CD4-positive, alpha-beta T cell treated with Interleukin-6 for 4 hours (primary cell): ENCODE measurements around the gene TATDN3.
"Not testable (repeated sequence)": the region's sequence is repeated elsewhere in the genome, so short reads cannot be mapped to it uniquely, and the experiment has no call there.

ENCODE experiments used
- DNase-seq: peaks from one replicate; pipeline ENCODE4 v3.0.0-alpha.2; 2020; ENCODE audit warnings: mixed read lengths

The TATDN3 gene

DNA sequence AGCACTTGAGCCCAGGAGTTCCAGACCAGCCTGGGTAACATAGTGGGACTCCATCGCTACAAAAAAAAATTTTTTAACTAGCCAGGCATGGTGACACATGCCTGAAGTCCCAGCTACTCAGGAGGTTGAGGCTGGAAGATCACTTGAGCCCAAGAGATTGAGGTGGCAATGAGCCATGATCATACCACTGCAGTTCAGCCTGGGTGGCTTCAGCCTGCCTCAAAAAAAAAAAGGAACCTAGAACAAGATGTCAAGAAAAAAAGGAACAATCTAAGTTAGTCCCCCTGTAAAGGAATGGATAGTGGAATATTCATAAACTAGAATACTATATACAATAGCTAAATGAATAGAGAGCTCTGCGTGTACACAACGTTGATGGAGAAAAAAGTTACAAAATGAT, 14.5 kb upstream of the TATDN3 start:
- DNase-seq: no peak

DNA sequence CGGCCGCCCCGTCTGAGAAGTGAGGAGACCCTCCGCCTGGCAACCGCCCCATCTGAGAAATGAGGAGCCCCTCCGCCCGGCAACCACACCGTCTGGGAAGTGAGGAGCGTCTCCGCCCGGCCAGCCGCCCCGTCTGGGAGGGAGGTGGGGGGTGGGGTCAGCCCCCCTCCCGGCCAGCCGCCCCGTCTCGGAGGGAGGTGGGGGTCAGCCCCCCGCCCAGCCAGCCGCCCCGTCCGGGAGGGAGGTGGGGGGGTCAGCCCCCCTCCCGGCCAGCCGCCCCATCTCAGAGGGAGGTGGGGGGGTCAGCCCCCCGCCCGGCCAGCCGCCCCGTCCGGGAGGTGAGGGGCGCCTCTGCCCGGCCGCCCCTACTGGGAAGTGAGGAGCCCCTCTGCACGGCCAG, 12.6 kb upstream of the TATDN3 start:
- DNase-seq: not testable (repeated sequence)

DNA sequence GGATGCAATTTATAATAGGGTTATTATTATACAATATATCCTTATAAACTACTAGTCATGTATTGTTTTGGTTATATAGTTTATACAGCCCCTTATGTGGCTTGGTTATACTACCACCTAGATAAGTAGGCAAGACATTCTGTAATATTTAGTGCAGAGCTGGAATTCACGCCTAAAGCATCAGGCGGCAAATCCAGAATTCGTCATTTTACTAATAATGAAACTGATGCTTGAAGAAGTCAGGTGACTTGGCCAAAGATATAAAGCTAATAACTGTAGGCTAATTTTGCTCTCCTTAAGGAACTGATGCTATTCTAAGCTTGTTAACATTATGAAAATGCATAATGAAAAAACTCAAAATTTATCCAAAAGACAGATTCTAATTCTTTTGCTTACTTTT, 10.9 kb upstream of the TATDN3 start:
- DNase-seq: no peak

DNA sequence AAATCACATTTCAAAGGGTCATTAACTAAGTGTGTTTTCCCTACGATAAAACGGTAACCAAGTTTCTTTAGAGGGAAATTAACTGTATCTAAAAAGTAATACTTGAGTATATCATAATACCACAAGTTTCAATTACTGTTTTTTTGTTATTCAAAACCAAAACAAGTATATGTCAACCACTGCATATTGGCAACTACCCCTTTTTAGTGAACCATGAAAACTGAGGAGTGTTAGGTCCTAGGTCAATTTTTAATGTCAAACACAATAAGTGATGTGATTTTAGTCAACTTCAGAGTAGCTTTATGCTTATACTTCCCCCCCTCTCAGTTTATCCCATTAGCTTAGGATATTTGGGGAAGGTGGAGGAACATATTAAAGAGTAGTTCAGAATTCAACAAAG, 10.5 kb upstream of the TATDN3 start:
- no peak for DNase-seq

DNA sequence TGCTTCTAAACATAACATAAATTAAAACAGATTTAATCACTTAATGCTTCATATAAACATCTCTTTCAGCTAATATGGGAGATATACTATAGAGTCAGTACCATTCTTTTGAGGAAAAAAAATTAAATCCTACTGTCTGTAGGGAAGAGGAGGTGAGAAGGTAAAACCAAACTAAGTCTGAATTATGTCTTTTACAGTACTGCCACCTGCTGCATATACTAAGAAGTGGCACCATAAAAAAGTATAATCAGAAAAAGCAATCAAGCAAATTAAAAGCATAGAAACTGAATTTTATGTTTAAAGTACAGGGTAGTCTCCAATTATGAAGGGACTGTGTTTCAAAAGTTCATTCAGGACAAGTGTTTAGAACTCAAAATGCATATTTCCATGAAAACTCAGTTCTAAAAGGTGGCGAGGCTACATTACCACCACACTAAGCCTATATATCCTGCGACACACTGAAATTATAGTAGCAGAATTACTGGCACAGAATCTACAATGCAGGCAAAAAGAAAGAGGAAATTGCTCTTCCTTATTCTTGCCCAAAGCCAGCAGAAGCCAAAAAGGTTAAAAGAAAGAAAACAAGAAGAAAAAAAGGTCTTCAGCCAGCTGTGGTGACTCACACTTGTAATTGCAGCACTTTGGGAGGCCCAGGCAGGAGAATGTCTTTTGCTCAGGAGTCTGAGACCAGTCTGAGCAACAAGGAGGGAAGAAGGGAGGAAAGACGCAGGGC, 9.1 kb upstream of the TATDN3 start:
- no peak for DNase-seq

DNA sequence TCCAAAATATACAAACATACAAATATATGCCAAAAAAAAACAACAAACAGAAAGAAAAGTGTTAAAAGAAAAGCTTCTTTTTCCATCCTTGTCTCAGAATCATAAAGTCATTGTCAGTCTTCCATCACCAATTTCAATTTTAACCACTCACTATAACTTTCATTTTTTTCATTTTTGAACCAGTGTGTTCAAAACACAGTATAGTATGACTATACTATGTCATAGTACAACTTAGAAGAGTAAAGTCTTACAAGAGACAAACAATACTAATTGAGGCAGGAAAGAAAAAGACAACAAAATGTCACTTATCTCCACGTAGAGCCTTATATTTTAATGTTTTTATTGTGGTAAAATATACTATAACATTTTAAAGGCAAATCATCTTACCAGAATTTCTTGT, 7.7 kb upstream of the TATDN3 start:
- DNase-seq: no peak

DNA sequence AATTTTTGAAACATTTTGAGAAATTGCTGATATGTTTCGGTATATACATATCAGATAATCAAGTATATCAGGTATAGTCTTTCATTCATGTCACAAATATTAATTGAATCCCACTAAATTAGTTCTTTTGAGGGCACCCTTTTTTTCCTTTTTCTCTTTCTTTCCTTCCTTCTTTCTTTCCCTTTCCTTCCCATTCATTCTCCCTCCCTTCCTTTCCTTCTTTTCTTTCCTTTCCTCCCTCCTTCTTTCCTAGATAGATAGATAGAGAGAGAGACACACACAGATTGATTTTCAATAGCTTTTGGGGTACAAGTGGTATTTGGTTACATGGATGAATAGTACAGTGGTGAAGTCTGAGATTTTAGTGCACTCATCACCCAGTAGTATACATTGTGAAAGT, 5.8 kb upstream of the TATDN3 start:
- no peak for DNase-seq

DNA sequence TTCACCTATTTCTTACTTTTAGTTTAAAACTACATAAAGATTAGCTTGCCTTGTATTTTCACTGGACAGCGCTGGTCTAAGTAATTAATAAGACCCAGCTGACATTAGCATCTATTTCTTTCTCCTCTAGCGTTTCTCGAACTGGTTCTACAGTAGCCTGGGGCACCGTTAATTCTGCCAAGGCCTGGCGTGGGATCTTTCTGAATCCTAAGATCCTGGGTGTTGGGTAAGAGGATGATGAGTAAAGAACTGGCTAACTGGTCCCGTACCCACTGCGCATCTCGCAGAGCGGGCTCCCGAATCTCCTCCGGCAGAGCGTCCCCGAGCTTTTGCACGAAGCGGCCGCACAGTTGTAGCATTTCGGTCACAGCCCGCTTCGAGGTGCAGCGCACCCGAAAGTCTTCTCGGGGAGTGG, 426 bp upstream of the TATDN3 start:
- no peak for DNase-seq

DNA sequence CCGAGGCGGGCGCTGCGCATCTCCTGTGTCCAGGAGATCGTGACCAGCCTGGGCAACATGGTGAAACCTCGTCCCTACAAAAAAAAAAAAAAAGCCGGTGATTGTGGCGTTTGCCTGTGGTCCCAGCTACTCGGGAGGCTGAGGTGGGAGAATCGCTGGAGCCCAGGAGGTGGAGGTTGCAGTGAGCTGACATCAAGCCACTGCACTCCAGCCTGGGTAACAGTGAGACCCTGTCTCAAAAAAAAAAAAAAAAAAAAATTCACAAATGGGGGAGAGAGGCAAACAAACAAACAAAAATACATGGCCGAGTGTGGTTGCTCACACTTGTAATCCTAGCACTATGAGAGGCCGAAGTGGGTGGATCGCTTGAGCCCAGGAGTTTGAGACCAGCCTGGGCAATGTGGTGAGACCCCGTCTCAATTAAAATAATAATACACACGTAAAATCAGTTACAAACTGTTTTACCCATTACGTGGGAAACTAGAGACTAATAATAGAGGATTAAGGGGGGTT, 758 bp downstream of the TATDN3 start:
- no peak for DNase-seq

DNA sequence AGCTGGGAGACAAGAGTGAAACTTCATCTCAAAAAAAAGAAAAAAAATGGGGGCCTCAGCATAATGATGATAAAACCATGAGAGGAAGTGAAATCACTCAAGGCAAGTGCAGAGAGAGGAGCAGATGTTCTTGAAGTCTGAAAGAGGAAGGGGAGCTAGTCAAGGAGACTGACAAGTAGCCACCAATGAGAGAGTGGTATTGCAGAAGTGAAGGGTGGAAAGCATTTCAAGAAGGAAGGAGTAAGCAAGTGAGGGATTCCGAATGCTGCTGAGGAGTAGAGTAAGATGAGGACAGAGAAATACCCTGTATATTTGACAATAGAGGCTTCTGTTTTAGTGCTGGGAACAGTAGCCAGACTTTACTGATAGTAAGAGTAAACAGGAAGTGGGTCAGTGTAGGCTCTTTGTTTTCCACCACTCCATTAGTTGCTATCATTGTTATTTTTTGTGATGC, 2.9 kb downstream of the TATDN3 start:
- DNase-seq: no peak

DNA sequence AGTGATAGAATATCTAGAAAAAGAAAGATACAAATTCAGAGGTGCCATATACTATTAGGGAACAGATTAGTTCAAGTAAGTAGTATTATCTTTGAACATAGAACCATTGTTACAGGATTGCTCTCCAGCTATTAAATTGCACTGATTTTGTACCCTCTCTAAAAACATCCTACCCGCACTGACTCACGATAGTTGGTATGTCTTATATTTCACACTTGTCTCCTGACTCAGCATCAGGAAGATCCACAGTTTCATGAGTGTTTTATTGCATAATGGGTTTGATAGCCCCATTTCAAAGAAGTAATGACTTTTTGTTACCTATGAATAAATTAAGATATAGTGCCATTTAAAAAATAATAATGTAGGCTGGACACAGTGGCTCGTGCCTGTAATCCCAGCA, 6.0 kb downstream of the TATDN3 start:
- DNase-seq: no peak

DNA sequence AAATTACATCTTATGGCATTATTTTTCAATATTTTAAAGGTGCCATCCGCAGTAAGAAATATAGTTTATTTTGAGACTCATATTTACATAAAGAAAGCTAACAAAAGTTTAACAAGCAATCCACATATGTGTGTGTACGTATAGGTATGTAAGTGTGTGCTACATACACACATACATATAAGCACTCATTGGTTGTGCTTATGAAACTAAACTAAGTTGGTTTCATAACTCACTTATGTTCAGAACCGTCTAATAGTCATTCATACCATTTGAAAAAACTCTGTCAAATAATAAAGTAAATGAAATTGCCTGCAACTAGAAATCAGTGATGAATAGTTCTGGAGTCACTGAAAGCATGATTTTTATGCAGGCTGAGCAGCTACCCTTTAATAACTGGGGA, 14.1 kb downstream of the TATDN3 start:
- DNase-seq: no peak

DNA sequence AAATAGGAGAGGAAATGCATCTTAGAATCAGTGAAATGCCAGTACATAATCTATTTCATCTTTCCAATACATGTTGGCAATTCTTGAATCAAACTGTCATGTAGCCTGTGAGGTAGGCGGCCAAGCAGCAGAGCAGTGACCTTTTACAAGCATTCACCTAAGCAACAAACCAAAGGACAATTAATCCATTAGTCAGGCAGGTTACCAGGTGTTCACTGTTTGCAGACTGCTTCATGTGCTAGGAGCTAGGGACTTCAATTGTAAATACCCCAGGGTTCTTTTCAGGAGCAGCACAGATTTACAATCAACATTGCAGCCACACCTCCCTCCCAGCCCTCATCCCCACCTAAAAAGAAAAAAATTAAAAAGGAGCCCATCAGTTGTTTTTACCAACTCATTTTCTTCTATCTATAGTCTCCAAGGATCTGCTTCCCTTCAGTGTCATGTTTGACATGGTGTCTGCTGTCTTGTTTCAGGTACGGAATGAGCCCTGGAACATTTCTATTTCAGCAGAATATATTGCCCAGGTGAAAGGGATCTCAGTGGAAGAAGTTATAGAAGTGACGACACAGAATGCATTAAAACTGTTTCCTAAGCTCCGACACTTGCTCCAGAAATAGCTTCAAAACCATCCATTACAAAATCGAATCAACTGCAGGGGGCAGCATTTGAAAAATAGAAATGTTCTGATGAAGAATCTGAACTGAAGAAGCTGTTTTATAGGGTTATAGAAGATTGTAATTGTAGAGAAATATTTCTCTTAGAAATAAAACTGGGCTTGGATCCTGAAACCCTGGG, 23.0 kb downstream of the TATDN3 start:
- peak; percentile 4 for DNase-seq

DNA sequence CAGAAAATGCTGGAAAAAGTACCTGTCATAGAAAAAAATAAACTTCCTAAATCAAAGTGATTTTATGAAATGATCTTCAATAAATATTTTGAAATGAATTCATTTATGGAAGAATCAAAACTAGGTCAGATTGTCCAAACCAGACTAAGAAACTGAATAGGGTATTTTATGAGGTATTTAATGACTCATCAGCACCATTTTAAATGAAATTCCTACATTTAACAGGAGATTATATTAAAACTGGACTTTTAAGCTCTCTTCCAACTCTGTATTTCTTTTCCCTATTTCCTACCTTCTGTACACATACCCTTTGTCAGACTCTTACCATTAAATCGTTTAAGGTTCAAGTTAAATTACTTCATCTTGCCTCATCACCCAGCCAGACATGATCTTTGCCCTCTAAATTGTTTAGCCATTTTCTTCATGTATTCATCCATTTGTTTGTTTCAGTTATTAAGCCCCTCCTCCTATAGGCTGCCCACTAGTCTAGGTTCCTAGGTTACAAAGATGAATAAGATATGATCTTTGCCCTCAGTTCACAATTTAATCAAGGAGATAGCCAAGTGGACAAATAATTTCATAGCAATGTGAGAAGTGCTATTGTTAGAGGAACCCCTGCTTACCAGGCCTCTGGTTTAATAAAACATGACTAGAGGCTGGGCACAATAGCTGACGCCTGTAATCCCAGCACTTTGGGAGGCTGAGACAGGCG, 25.0 kb downstream of the TATDN3 start:
- no peak for DNase-seq

DNA sequence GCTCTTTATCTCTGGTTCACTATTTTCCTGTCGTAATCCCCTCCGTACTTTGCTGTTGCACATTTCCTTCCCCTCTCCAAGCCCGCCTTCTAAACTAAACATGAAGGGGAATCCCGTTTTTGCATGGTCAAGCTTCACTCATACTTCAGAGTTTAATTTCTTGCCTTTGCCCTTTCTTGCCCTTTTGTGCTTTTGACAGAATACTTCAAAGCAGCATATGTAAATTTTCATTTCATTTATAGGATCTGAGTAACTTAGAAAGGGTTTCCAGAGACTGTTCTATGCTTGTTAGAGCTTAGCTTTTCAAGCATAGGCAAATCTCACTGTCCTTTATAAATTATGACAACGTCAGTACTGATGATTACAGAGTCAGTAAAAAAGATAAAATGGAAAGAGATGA, 28.0 kb downstream of the TATDN3 start:
- no peak for DNase-seq

DNA sequence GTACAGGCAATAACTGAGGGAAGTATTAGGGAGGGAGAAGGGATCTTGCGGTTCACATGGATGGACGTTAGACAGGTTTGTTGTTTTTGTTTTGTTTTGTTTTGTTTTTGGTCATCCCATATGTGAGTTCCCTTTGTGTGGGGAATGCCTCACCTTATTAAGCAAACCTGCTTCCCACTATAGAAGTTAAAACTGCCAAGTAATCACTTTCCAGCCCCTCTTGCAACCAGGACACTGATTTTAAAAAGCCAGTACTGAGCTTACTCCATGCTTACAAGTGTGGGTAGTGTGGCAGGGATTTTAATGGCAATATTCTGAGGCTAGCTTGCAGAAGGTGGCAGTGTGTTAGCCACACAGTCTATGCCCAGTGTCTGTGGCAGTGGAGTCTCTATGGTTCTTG, 29.3 kb downstream of the TATDN3 start:
- DNase-seq: no peak

DNA sequence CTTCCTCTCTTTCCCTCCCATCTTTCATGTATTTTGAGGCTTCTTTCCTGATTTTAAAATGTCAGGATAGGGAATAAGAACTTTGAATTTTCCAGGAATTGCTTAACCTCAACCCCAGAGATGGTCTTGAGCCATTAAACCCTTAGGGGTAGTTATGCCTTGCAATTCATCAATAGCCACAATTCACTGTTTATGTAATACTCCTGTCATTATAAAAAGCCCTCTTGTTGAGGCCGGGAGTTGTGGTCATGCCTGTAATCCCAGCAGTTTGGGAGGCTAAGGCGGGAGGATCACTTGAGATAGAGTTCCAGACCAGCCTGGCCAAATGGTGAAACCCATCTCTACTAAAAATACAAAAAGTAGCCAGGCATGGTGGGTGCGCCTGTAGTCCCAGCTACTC, 31.3 kb downstream of the TATDN3 start:
- no peak for DNase-seq

DNA sequence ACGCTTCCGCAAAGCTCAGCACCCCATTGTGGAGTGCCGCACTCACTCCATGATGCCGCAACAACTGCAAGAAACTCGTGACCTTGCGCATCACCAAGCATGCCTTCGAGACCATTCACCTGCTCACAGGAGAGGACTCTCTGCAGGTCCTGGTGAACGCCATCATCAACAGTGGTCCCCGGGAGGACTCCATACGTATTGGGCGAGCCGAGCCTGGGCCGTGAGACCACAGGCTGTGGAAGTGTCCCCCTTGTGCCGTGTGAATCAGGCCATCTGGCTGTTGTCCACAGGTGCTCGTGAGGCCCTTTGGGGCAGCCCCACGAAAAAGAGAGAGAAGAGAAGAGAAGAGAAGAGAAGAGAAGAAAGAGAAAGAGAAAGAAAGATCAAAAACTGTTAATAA, 32.5 kb downstream of the TATDN3 start:
- no peak for DNase-seq

DNA sequence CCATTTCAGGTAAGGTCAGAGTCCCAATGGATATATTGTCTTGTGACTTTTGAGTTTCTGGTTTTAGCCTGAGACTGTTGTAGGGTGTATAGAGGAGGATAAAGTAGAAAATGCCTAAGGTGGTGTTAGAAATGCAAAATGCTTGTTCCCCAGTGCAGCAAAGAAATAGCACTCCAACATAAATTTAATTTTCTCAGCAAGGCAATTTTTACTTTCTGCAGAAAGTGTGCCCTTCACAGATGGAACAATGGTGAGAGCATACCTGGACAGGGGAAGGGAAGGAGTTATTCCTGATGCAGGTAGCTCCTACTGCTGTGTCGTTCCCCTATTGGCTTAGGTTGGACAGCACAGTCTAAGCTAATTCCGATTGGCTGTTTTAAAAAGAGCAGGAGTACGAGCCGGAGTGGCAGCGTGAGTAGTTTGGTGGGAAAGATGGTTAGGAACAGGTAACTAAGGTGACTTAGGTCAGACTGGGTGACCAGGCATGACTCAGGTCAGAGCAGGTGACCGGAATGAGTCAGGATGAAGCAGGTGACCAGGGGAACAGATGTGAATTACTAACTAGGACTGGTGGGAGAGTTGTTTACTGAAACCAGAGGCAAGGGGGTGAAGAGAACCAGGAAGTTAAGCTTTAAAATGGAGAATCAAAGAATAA, 34.2 kb downstream of the TATDN3 start:
- no peak for DNase-seq

DNA sequence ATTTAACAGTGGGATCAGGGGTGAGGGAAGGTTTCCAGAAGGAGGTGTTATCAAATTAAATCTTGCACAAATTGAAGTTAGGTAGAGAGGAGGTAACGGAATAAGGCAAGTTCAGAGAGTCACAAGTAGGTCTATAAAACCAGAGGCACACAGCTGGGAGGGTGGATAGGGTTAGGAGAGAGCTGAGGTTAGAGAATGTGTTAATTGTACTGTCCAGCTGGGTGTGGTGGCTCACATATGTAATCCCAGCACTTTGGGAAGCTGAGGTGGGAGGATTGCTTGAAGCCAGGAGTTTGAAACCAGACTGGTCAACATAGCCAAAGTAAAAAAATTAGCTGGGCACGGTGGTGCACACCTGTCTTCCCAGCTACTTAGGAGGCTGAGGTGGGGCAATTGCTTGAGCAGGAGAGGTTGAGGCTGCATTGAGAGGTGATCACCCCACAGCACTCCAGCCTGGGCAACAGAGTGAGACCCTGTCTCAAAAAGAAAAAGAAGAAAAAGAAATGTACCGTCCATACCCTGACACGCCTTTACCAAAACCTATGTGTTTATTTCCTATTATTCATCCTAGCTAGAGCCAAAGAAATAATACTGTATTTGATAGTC, 35.6 kb downstream of the TATDN3 start:
- no peak for DNase-seq

DNA sequence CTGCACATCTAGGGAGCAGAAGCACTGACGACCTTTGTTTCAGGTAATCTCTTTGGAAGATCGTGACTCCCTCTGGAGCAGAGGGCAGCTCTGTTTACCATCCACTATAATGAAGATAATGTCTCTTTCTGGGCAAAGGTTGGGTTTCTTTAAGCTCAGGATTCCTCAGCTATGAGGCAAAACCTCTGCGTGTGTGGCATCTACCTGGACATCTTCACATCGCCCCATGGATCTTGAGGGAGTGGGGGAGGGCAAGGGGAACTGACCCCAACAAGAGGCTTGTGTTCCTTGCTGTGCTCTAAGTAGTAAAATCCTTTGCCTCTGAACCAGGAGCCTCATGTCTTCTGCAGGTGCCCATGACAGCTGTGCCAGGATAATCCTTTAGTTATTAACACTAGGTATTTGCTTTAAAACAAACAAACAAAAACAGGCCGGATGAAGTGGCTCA, 36.2 kb downstream of the TATDN3 start:
- DNase-seq: no peak

DNA sequence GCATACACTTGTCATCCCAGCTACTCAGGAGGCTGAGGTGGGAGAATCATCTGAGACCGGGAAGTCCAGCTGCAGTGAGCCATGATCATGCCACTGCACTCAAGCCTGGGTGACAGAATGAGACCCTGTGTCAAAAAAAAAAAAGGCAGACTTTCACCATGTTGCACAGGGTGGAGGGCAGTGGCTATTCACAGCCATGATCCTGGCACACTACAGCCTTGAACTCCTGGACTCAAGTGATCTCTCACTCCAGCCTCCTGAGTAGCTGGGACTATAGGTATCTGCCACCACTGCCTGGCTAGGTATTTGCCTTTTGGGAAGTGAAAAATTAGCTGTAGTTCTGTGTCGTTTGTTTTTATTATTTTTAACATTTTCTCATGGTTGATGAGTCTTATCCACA, 36.7 kb downstream of the TATDN3 start:
- no peak for DNase-seq
